KG1 (cell line): ENCODE results near the gene TNNI2.
"Not testable (repeated sequence)": the region's sequence is repeated elsewhere in the genome, so short reads cannot be mapped to it uniquely, and the experiment has no call there.

ENCODE experiments used
- DNase-seq: peaks from one replicate; lab custom pipeline; 2025; lab: John Stamatoyannopoulos, UW

TNNI2 gene

DNA sequence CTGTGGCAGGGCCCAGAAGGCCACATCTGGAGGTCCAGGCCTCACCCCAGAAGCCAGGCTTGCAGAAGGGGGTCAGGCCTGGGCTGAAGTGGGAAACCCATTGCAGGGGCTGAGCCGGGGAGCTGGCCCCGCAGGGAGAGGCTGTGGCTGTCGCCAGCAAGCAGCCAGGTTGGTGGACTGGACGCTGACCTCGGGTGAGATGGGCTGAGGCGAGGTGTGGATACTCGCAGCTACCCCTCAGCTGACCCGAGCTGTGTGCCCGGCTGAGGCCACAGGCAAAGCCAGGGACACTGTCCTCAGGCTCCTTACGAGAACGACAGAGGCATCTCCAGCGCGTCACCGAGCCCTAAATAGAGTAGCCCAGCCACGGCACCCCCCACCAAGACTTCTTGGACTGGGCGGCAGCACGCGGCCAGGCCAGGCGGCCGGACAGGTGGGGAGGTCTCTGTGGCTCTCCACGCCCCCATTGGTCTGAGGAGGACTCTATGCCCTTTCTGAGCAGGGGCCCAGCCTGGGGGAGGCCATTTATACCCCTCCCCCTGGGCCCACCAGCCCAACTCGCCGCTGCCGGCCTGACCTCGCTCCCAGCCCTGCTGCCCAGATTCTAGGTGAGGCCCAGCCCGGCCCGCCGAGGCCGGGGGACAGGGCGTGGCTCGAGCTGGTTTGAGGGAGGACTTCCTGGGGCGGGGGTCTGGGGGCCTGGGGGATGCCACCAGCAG lies at the start of gene TNNI2:
Gene TNNI2, plus strand, starts transcription at position 556 of the 719 bp plus-strand sequence. CDS start 716 bp downstream, outside the sequence.
- DNase-seq, result no peak

DNA sequence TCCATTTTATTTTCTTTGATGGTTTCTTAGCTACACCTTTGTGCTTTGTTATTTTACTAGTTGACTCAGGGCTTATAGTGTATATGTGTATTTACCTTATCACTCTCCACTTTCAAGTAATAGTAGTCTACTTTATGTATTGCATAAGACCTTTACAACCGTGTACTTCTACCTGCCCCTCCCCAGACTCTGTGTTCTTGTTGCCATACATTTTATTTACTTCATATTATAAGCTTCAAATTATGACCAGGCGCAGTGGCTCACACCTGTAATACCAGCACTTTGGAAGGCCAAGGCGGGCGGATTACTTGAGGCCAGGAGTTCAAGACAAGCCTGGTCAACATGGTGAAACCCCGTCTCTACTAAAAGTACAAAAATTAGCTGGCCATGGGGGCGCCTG lies 46.9 kb upstream of the TNNI2 start:
- DNase-seq, result no peak

DNA sequence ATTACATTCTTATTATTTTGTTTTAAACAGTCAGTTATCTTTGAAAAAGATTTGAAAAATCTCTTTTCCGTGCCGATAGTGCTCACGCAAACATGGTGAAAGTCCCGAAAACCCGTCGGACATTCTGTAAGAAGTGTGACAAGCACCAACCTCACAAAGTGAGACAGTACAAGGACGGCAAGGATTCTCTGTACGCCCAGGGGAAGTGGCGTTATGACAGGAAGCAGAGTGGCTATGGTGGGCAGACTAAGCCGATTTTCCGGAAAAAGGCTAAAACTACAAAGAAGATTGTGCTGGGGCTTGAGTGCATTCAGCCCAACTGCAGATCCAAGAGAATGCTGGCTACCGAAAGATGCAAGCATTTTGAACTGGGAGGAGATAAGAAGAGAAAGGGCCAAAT lies 46.3 kb upstream of the TNNI2 start:
- no peak for DNase-seq

DNA sequence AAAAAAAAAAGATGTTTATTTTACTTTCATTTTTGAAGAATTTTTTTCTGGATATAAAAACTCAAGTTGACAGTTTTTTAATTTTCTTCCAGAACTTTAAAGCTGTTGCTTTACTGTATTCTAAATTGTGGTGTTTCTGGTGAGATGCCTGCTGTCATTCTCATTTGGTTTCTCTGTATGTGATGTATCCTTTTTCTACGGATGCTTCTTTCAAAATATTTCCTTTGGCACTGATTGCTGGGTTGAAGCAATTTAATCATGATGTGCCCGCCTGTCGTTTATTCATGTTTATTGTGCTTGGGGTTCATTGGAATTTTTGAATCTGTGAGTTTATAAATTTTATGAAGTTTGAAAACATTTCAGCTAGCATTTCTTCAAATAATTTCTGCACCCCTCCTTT lies 45.7 kb upstream of the TNNI2 start:
- DNase-seq, result no peak

DNA sequence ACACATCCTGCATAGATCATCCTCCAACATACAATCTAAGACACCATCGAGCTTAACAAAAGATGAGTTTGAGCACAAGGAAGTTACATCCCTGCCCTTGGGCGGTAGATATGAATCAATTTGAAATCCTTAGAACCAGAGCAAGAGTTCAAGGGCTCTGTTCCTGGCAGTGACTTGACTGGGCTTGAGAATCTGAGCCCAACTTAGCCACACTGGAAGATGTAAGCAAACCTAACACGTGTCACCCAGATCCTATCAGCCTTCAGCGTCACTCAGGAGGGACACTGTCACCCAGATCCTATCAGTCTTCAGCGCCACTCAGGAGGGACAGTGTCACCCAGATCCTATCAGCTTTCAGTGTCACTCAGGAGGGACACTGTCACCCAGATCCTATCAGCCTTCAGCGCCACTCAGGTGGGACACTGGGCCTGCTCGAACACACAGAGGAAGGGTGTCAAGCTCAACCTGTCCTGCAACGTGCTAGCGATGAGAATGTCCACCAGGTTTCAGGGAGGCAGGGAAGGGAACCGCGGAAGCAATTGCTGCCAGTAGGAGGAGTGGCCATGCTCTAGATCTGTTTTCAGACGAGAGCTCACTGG lies 42.3 kb upstream of the TNNI2 start:
- no peak for DNase-seq

DNA sequence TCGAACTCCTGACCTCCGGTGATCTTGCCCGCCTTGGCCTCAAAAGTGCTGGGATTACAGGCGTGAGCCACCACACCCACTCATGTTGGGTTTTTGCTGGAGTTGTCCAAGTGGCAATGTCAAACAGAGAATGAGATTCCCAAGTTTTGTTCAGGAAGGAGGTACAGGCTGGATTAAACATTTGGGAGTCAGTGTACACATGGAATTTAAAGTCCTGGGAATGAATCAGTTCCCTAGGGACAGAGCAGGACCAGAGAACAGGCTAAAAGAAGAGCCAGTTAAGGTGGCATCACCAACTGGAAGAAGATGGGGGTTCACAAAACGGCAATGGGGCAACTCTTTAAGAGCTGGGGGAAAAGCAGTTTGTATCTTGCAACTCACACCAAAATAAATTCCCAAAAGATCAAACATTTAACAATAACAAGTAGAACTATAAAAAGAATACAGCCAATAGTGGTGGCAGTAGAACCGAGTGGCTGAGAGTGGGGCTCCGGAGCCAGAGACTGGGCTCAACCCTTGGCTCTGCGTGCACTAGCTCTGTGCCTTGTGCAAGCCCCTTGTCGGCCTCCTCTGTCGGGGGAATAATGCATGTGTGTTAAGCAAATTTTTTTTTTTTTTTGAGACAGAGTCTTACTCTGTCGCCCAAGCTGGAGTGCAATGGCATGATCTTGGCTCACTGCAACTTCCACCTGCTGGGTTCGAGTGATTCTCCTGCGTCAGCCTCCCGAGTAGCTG lies 41.2 kb upstream of the TNNI2 start:
- DNase-seq, result no peak

DNA sequence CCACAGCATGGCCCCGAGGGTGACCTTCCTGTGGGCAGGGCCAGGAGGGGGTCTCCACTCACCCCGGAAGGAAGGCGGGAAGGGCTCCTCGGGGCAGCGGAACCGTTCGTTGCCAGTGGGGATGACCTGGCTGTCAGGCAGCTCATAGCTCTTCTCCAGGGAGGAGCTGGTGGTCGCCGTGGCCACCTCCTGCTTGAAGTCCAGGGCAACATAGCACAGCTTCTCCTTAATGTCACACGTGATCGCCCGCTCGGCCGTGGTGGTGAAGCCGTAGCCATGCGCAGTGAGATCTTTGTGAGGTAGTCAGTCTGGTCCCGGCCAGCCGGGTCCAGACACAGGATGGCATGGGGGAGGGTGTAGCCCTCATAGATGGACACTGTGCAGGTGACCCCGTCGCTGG lies 35.5 kb upstream of the TNNI2 start:
- DNase-seq, result no peak

DNA sequence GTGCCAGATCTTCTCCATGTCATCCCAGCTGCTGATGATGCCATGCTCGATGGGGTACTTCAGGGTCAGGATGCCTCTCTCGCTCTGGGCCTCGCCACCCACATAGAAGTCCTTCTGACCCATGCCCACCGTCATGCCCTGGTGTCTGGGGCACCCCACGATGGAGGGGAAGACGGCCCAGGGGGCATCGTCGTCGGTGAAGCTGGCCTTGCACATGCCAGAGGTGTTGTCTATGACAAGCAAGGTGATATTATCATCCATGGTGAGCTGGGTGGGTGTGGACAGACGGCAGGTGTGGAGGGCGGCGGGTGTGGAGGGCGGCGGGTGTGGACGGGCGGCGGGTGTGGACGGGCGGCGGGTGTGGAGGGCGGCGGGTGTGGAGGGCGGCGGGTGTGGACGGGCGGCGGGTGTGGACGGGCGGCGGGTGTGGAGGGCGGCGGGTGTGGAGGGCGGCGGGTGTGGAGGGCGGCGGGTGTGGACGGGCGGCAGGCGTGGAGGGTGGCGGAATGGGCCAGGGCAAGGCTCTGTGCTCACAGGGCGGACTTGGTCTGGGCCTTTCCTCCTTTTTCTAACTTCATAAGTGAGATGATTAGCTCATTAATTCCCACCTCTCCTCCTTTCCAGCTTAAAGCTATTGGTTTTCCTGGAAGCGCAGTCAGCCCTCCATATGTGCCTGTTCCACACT lies 34.8 kb upstream of the TNNI2 start:
- DNase-seq, result not testable (repeated sequence)

DNA sequence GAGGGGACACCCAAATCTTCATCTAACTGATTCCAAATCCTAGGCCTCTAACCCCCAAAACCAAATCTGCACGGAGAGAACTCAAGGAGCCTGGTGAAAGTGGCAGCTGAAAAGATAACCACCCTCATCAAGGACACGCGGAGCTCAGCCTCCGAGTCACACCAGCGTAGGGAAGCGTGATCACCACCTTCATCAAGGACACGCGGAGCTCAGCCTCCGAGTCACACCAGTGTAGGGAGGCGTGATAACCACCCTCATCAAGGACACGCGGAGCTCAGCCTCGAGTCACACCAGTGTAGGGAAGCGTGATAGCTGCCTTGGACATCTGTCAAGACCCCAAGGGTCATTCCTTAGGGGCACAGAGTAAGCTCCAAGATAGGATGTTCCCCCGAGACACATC lies 33.3 kb upstream of the TNNI2 start:
- DNase-seq, result no peak

DNA sequence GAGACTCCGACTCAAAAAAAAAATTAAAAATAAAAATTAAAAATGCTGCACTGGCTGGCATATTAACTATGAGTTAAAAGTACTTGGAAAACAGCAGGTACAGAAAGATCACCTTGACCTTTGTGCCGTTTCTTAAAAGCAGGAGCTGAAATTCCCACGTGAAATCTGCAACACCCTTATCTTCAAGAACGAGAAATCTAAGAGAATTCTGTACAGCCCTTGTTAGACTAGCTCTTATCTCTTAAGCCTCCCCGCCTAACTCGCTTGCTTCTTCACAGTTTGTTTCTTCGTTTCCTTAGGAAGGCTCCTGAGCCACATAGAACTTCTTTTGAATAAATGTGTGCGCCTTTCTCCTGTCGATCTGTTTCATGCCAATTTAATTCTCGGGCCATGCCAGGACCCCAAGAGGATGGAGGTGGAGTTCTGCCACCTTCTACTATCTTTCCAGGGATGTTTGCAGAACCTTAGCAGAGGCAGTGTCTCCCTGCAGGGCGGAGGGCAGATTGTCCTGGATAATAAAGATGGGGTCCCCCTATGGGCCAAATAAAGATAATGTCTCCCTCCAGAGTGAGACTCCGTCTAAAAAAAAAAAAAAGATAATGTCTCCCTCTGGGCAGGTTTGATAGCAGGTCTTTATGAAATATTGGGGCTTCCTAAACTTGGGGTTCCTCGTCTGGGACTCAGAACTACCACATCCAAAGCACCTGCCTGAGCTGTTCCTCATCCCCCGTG lies 31.4 kb upstream of the TNNI2 start:
- DNase-seq, result no peak

DNA sequence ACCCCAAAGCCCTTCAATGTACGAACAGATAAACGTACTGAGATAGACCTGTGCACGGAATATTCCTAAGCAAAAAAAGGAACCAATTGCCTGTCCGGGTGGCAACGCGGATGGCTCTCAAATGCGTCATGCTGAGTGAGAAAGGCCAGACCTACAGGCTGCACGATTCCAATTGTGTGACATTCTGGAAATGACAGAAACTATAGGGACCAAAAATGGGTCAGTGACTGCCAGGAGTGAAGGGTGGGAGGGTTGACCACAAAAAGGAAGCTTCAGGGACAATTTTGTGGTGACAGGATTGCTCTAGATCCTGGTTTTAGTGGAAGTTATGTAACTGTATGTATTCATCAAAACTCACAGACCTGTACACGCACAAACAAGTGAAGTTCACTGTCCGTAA lies 28.0 kb upstream of the TNNI2 start:
- DNase-seq, result no peak

DNA sequence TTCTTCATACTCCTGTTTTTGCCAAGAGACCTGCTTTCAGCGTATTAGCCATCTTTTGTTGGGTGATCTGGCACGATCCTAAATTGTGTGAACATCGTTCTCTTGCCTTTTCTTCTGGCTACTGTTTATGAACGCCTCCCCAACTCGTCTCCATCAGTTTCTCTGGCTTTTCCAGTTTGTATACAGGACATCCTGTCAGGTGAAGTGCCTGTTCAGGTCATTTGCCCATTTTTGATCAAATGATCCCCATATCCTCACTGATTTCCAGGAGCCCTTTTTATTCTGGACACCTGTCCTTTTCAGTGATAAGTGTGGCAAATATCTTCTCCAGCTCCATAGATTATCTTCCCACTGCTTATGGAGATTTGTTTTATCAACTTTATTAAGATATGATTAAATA lies 26.5 kb upstream of the TNNI2 start:
- no peak for DNase-seq

DNA sequence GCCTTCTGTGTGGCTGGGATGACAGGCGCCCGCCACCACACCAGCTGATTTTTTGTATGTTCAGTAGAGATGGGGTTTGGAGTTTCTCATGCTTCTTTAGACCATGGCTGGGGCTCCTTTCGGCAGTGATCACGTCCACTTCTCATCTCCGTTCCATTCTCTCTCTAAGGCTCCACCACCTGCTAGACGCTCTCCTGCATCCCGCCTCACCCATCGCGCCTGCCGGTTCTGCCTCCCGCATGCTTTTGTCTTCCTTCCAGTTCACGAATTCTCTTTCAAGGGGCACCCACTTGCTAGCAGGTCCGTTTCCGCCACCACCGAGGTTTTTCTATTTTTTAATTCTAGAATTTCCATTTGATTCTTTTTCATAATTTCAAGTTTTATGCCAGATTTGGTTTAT lies 26.0 kb upstream of the TNNI2 start:
- DNase-seq, result no peak

DNA sequence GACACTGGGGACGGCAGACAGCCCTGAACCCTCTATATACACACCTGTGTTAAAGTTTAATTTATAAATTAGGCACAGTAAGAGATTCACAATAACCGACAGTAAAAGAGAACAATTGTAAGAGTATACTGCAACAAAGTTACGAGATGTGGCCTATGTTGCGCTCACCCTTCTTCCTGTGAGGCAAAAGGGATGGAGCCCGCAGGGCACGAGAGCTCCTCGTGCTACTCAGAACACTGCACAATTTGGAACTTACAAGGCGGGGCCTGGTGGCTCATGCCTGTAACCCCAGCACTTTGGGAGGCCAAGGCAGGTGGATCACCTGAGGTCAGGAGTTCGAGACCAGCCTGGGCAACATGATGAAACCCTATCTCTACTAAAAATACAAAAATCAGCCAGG lies 25.4 kb upstream of the TNNI2 start:
- not testable (repeated sequence) for DNase-seq

DNA sequence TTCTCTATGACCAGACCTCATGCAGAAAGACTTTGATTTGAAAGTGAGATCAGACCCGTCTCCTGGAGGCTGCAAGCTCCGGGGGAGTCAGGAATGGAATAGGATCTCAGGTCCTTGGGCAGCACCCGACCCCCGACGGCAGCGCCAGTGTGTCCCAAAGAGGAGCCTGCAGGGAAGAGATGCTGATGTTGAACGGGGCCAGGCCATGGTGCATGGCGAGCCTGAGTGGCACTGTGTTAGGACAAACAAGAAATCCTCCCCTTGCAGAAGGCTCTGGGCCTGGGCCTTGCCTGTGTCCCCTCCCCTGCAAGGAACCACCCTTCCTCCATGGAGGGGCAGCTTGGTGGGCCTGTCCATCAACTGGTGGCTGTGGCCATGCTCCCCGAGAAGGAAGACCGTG lies 24.1 kb upstream of the TNNI2 start:
- DNase-seq, result no peak

DNA sequence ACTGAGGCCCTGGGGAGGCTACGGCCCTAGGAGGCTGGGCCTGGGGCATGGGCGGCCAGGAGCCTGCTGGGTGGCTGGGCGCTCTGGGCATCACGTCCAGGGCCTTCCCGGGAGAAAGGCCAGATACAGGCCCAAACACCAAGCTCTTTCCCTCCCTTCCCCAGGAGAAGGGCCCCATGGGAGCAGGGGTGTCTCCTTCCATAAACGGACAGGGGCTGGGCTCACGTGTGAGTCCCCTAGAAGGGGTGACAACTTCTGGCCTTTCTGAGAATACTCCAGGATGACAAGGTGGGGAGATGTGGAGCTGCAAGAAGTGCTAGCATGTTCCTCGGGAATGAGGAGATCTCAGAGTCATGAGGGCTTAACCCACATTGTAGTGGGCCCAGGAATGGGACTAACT lies 23.5 kb upstream of the TNNI2 start:
- DNase-seq, result no peak

DNA sequence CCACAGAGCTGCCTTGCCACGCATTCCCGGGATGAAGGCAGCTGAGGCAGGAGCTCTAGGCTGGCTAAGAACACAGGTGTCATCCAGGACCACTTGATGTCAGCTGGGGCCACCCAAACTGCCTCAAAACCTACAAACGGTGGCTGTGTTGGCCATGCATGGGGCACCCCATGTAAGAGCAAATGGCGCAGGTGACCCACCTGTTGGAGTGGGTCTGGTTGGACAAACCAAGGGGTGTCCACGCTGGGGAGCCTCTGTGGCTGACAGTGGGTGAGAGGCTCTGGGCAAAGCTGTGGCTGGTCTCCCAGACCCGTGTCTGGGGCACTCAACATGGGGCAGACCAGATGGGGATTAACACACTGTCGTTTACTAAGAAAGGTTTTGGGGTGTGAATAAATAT lies 23.0 kb upstream of the TNNI2 start:
- DNase-seq, result no peak

DNA sequence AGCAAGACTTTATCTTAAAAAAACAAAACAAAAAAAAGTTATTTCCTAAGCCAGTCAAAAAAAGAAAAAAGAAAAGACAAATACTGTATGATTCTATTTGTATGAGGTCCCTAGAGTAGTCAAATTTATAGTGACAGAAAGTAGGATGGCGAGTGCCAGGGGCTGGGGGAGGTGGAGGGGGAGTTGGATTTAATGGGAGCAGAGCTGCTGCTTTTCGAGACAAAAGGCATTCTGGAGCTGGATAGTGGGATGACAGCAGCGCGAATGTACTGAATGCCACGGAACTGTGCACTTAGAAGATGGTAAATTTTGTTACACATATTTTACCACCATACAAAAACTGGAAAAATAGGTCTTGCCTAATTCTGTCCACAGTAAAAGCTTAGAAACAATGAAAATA lies 21.8 kb upstream of the TNNI2 start:
- DNase-seq, result no peak

DNA sequence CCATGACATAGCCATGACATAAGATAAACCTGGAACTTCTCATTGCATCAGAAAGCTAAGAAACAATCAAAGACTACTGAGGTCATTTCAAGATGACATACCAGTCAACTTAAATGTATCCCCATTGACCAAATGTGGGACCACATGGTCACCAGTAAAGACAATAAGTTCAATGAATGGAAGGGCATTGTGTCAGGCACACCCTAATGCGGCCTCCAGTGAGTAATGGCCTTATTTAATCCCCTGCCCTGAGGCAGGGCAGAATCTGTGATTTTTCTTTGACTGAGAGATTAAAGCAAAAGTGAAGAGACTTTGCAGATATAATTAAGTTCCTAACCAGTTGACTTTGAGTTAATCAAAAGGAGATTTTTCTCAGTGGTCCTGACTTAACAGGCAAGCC lies 21.3 kb upstream of the TNNI2 start:
- DNase-seq, result no peak

DNA sequence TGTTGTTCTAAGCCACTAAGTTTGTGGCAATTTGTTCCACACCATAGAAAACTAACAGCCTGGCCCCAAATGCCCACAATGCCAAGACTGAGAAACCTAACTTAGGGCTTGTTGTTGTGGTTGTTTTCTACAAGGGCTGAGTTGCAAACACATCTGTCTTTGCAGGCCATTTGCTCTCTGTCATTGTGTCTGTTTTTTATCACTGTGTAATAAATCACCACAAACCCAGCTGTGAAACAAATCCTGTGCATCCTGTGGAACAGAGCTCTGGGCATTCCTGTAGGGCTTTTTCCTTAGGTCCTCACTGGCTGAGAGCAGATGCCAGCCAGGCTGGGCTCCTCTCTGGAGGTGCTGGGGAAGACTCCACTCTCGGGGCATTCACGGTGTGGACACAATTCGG lies 19.7 kb upstream of the TNNI2 start:
- DNase-seq, result no peak

DNA sequence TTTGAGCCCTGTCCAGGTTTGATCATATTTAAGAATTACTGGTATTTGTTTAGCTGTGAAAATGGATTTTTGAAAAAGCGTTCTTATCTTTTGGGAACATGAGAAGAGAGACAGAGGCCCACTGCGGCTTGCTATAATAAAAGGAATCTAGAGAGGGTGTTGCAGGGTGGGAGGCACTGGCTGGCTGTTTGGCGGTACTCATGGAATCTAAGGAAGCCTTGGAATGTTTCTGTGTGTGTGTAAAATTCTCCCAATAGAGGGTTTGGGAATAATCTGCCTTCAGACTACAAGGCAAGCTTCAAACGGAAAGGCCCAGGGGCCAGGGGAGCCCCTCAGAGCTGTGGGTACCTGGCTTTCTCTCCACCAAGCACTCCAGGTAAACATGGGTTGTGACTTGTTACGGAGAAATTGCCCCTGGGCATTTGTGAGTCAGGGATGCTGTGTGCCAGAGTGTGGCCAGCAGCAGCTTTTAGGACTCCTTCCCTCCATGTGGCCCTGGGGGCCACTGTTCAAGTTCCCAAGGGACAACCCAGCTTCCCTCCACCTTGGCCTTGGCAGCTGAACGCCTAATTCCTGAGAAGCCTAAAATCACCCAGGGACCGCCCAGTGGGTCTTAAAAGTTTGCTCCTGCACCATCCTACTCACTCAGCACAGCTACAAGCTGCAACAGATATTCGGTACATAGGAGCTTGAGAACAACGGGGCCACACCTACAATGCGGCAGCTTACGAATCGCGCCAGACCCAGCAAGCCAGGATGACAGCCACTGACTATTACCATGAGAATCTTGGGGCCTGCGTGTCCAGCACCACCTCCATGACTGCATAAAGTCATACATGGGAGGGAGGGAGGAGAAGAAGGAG lies 18.1 kb upstream of the TNNI2 start:
- DNase-seq, result no peak
